Tibial artery (tissue), 4 donors: Measurements from ENCODE around the gene ZBTB20.

ENCODE experiments used
- DNase-seq, 2 donors: peaks; one replicate each; pipeline ENCODE4 v3.0.0-alpha.2; 2019
- H3K27ac ChIP-seq, 2 donors: fragments of 200-600 bp; sonication (generic) in 1 of 2; 1 replicate in 1 of 2; 2 replicates in 1 of 2; pipeline ENCODE4 v1.5.1; 2018 to 2019; ENCODE audit warnings: mild to moderate bottlenecking in 1 of 2
- H3K27me3 ChIP-seq, 2 donors: fragments of 200-600 bp; sonication (generic) in 1 of 2; one replicate each; pipeline versions ENCODE4 v1.5.1 to v1.6.0; 2016 to 2019
- H3K36me3 ChIP-seq, 3 donors: fragments of 200-600 bp; sonication (generic) in 2 of 3; one replicate each; pipeline ENCODE4 v1.5.1; 2016 to 2019; ENCODE audit warnings: mild to moderate bottlenecking in 2 of 3
- H3K4me1 ChIP-seq, 4 donors: fragments of 200-600 bp; sonication (generic) in 2 of 4; 1 replicate in 3 of 4; 2 replicates in 1 of 4; pipeline ENCODE4 v1.5.1; 2016 to 2019
- H3K4me3 ChIP-seq, 2 donors: fragments of 200-600 bp; sonication (generic) in 1 of 2; 1 replicate in 1 of 2; 2 replicates in 1 of 2; pipeline ENCODE4 v1.5.1; 2018 to 2019; ENCODE audit warnings: mild to moderate bottlenecking in 2 of 2
- H3K9me3 ChIP-seq, 3 donors: fragments of 200-600 bp; sonication (generic) in 1 of 3; one replicate each; pipeline ENCODE4 v1.5.1; 2016 to 2019
- CTCF ChIP-seq, 2 experiments: fragments of 200-600 bp in 1 of 2; fragments of 450-650 bp in 1 of 2; IDR thresholded peaks; one replicate each; pipeline ENCODE4 v1.5.1; 2017 to 2019; ENCODE audit warnings: antibody characterized with exemption in 2 of 2, mild to moderate bottlenecking in 1 of 2, moderate library complexity in 1 of 2
- intact Hi-C: fragments of 100-400 bp; cut with DNase I; formaldehyde crosslinking; loops from one replicate; pipeline ENCODE4 v1.15.0; 2023; ENCODE audit warnings: low total_unique reads

ZBTB20 gene

DNA sequence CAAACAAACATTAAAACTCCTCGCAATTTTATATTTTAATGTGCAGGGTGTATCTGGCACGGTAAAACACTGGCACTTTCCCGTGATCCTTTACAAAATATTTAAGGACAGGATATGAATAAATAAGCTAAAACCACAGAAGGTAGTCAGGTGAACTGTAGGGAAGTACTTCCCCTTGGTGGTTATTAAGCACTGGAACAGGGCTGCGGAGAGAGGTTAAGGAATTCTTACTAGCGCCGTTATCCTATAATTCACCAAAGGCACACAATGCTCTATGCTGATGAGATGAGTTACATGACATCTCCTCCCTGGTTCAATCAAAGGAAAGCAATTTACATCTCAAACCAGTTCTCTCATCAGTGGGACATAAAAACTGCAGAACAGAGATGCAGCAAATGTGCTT lies 289.8 kb downstream of the ZBTB20 start:
- intact Hi-C loops, result no loop called here
- Histone ChIP-seq H3K4me3 (no peak overlapping the region), H3K9me3 (no peaks in the 10 kb centered on the region), H3K27me3 (no peaks in the 10 kb centered on the region), H3K4me1 (no peaks in the 10 kb centered on the region), H3K27ac (no peak overlapping the region), H3K36me3 (no peaks in the 10 kb centered on the region)
- no peak for DNase-seq
- no peak for TF ChIP-seq CTCF (IDR thresholded peaks at IDR 0.05)

GRCh38 chr3:114856835-114857234 lies 290.3 kb downstream of the ZBTB20 start:
- no peak for DNase-seq
- Histone ChIP-seq H3K4me3 (no peak overlapping the region), H3K9me3 (no peaks in the 10 kb centered on the region), H3K27ac (no peak overlapping the region), H3K4me1 (no peaks in the 10 kb centered on the region), H3K36me3 (no peaks in the 10 kb centered on the region), H3K27me3 (no peaks in the 10 kb centered on the region)
- TF ChIP-seq CTCF (IDR thresholded peaks at IDR 0.05), result no peak
- intact Hi-C loops, result no loop called here

GRCh38 chr3:114855839-114856238 lies 291.2 kb downstream of the ZBTB20 start:
- H3K36me3 ChIP-seq, result no peaks in the 10 kb centered on the region
- intact Hi-C loops, result no loop called here
- no peak overlapping the region for H3K4me3 ChIP-seq
- no peak for DNase-seq
- no peaks in the 10 kb centered on the region for H3K4me1 ChIP-seq
- no peaks in the 10 kb centered on the region for H3K9me3 ChIP-seq
- no peak for TF ChIP-seq CTCF (IDR thresholded peaks at IDR 0.05)
- no peak overlapping the region for H3K27ac ChIP-seq
- no peaks in the 10 kb centered on the region for H3K27me3 ChIP-seq

GRCh38 chr3:114852966-114853365 lies 294.1 kb downstream of the ZBTB20 start:
- intact Hi-C loops, result no loop called here
- no peak overlapping the region for H3K27ac ChIP-seq
- H3K27me3 ChIP-seq, result no peaks in the 10 kb centered on the region
- no peaks in the 10 kb centered on the region for H3K36me3 ChIP-seq
- H3K4me1 ChIP-seq, result peaks cover 0 to 12% (median 6%) of the 10 kb centered on the region in 4 donors
- no peak for TF ChIP-seq CTCF (IDR thresholded peaks at IDR 0.05)
- no peak overlapping the region for H3K4me3 ChIP-seq
- no peaks in the 10 kb centered on the region for H3K9me3 ChIP-seq
- DNase-seq, result no peak

DNA sequence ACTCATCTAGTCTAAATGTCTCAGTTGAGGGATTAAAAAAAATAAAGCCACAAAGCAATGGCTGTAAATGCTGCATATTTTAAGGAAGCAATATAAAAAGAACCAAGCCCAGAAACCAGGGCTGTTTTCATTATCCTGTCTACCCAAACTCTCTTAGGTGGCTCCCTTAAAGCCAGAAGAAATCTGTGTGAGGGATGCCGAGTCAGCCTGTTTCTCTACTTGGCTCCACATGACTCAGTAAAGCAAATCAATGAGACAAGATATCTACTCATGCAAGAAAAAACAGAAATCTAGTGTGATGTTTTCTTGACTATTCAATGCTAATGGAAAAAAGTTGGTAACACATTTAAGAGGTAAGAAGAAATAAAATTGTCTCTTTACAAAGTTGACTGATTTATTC lies 296.2 kb downstream of the ZBTB20 start:
- H3K4me1 ChIP-seq, result peaks cover 0 to 31% (median 16%) of the 10 kb centered on the region in 4 donors
- DNase-seq, result no peak
- H3K4me3 ChIP-seq, result no peak overlapping the region
- H3K27me3 ChIP-seq, result no peaks in the 10 kb centered on the region
- TF ChIP-seq CTCF (IDR thresholded peaks at IDR 0.05), result no peak
- H3K9me3 ChIP-seq, result no peaks in the 10 kb centered on the region
- no peaks in the 10 kb centered on the region for H3K36me3 ChIP-seq
- no peak overlapping the region for H3K27ac ChIP-seq
- intact Hi-C loops, result no loop called here
